Measurements from ENCODE around the gene OR4N2.
"Not testable (repeated sequence)": the region's sequence is repeated elsewhere in the genome, so short reads cannot be mapped to it uniquely, and the experiment has no call there.

OR4N2 gene

GRCh38 chr14:19803470-19803869 lies at the start of gene OR4N2:
Gene OR4N2 (plus strand): TSS chr14:19803770. CDS start chr14:19827449, 23,679 bp downstream.
- DNase-seq (ENCODE audit: low read depth in 2 of 2) = not testable (repeated sequence)

GRCh38 chr14:19754172-19754571 lies 49.4 kb upstream of the OR4N2 start:
- no peak for DNase-seq (ENCODE audit: low read depth in 2 of 2)

GRCh38 chr14:19771491-19771890 lies 32.1 kb upstream of the OR4N2 start:
- not testable (repeated sequence) for DNase-seq (ENCODE audit: low read depth in 2 of 2)

- no peak for DNase-seq (ENCODE audit: low read depth in 2 of 2)
Observed at GRCh38 chr14:19771895-19772430, 31.6 kb upstream of the OR4N2 start.

GRCh38 chr14:19772454-19772853 lies 31.1 kb upstream of the OR4N2 start:
- not testable (repeated sequence) for DNase-seq (ENCODE audit: low read depth in 2 of 2)

- DNase-seq (ENCODE audit: low read depth in 2 of 2) = not testable (repeated sequence)
Observed at GRCh38 chr14:19773204-19773603, 30.4 kb upstream of the OR4N2 start, which contains the start of gene OR4M1. Gene OR4M1 (plus strand): TSS chr14:19773504. CDS start chr14:19780323, 6,819 bp downstream.

GRCh38 chr14:19775587-19775986 lies 28.0 kb upstream of the OR4N2 start:
- DNase-seq (ENCODE audit: low read depth in 2 of 2) = no peak

GRCh38 chr14:19785848-19786247 lies 17.7 kb upstream of the OR4N2 start:
- DNase-seq (ENCODE audit: low read depth in 2 of 2) = not testable (repeated sequence)

- not testable (repeated sequence) for DNase-seq (ENCODE audit: low read depth in 2 of 2)
Observed at GRCh38 chr14:19787318-19787717, 16.3 kb upstream of the OR4N2 start.

- DNase-seq (ENCODE audit: low read depth in 2 of 2) = not testable (repeated sequence)
Observed at GRCh38 chr14:19788150-19788549, 15.4 kb upstream of the OR4N2 start.

GRCh38 chr14:19796520-19797108 lies 7.0 kb upstream of the OR4N2 start:
- DNase-seq (ENCODE audit: low read depth in 2 of 2) = not testable (repeated sequence)

GRCh38 chr14:19799880-19800279 lies 3.7 kb upstream of the OR4N2 start:
- DNase-seq (ENCODE audit: low read depth in 2 of 2) = no peak

- no peak for DNase-seq (ENCODE audit: low read depth in 2 of 2)
Observed at GRCh38 chr14:19800282-19801117, 3.1 kb upstream of the OR4N2 start.

GRCh38 chr14:19801118-19801464 lies 2.5 kb upstream of the OR4N2 start:
- no peak for DNase-seq (ENCODE audit: low read depth in 2 of 2)

- not testable (repeated sequence) for DNase-seq (ENCODE audit: low read depth in 2 of 2)
Observed at GRCh38 chr14:19813171-19813920, 9.8 kb downstream of the OR4N2 start.

- not testable (repeated sequence) for DNase-seq (ENCODE audit: low read depth in 2 of 2)
Observed at GRCh38 chr14:19819879-19820278, 16.3 kb downstream of the OR4N2 start.

GRCh38 chr14:19821016-19821415 lies 17.4 kb downstream of the OR4N2 start:
- DNase-seq (ENCODE audit: low read depth in 2 of 2) = not testable (repeated sequence)

- no peak for DNase-seq (ENCODE audit: low read depth in 2 of 2)
Observed at GRCh38 chr14:19823178-19823577, 19.6 kb downstream of the OR4N2 start.

- DNase-seq (ENCODE audit: low read depth in 2 of 2) = no peak
Observed at GRCh38 chr14:19823765-19824164, 20.2 kb downstream of the OR4N2 start.

- not testable (repeated sequence) for DNase-seq (ENCODE audit: low read depth in 2 of 2)
Observed at GRCh38 chr14:19827626-19828244, 24.2 kb downstream of the OR4N2 start.

- DNase-seq (ENCODE audit: low read depth in 2 of 2) = no peak
Observed at GRCh38 chr14:19828314-19828713, 24.7 kb downstream of the OR4N2 start.
